H1 (cell line): ENCODE results near the gene ZNF70. TPM values are rescaled to one million over a fixed set of nuclear protein-coding genes. Genes with fewer than 3 reads are reported as not detected.

Experiments
- CTCF ChIA-PET: fragments of 300-600 bp; sonication (Branson Sonifier 250); formaldehyde crosslinking; loops from one replicate; lab custom pipeline; 2021; ENCODE audit not compliant: partially characterized antibody; lab: Charles Lee
- POLR2A ChIA-PET: fragments of 300-600 bp; sonication (Branson Sonifier 250); formaldehyde crosslinking; loops from one replicate; lab custom pipeline; 2021; ENCODE audit warnings: inconsistent platforms; ENCODE audit not compliant: partially characterized antibody; lab: Charles Lee
- DNase-seq, 2 experiments: peaks; one replicate each; pipeline versions ENCODE4 v3.0.0 to v3.0.0-alpha.2; 2010 to 2022; ENCODE audit warnings: low spot score in 2 of 2, low read depth in 1 of 2, mixed read lengths in 1 of 2
- FAIRE-seq: peaks from 2 replicates; lab custom pipeline; 2011; peaks lifted over from hg19 to GRCh38; lab: Jason Lieb, UNC
- H2AFZ ChIP-seq: 2 replicates; pipeline ENCODE4 v1.8.1; 2012; ENCODE audit warnings: low read length, inconsistent platforms
- H2AK5ac ChIP-seq: 2 replicates; pipeline ENCODE4 v1.6.1; 2013; ENCODE audit warnings: low read depth, low read length
- H2BK120ac ChIP-seq: replicated peaks from 2 replicates; pipeline ENCODE3; 2013; ENCODE audit warnings: low read depth, low read length, inconsistent platforms
- H2BK12ac ChIP-seq: 2 replicates; pipeline ENCODE4 v1.6.1; 2013; ENCODE audit warnings: low read depth, low read length
- H2BK15ac ChIP-seq: 2 replicates; pipeline ENCODE4 v1.6.1; 2013; ENCODE audit warnings: low read length
- H2BK20ac ChIP-seq: 2 replicates; pipeline ENCODE4 v1.6.1; 2013; ENCODE audit warnings: low read length
- H2BK5ac ChIP-seq: 2 replicates; pipeline ENCODE4 v1.6.1; 2013; ENCODE audit warnings: low read depth, low read length
- H3K14ac ChIP-seq: 2 replicates; pipeline ENCODE4 v1.6.1; 2013; ENCODE audit warnings: inconsistent platforms; ENCODE audit not compliant: insufficient read length
- H3K18ac ChIP-seq: 2 replicates; pipeline ENCODE4 v1.6.1; 2013; ENCODE audit warnings: low read length; ENCODE audit errors: extremely low read depth
- H3K23ac ChIP-seq: 2 replicates; pipeline ENCODE4 v1.6.1; 2013; ENCODE audit warnings: inconsistent platforms; ENCODE audit not compliant: insufficient read length
- H3K23me2 ChIP-seq: 2 replicates; pipeline ENCODE4 v1.6.1; 2013; ENCODE audit warnings: low read depth, low read length
- H3K27ac ChIP-seq: 2 replicates; pipeline ENCODE4 v1.6.1; 2011; ENCODE audit warnings: low read depth, low read length, inconsistent platforms
- H3K27me3 ChIP-seq, 4 experiments: replicated peaks in 1 of 4; 1 replicate in 1 of 4; 2 replicates in 3 of 4; pipeline versions ENCODE4 v1.6.1 to v1.8.1; 2011 to 2013; ENCODE audit warnings: low read length in 3 of 4, mild to moderate bottlenecking in 3 of 4, inconsistent platforms in 2 of 4, mixed read lengths in 2 of 4, moderate library complexity in 1 of 4; ENCODE audit not compliant: control insufficient read depth in 3 of 4, insufficient read depth in 3 of 4; ENCODE audit errors: extremely low read depth in 1 of 4
- H3K36me3 ChIP-seq, 4 experiments: 2 replicates each; pipeline versions ENCODE4 v1.6.1 to v1.8.1; 2011 to 2013; ENCODE audit warnings: mild to moderate bottlenecking in 4 of 4, low read length in 3 of 4, moderate library complexity in 2 of 4, control low read depth in 1 of 4, inconsistent platforms in 1 of 4; ENCODE audit not compliant: insufficient read depth in 4 of 4, control insufficient read depth in 2 of 4
- H3K4ac ChIP-seq: replicated peaks from 2 replicates; pipeline ENCODE3; 2013; ENCODE audit warnings: low read length, low read depth, mixed read lengths, inconsistent platforms; ENCODE audit not compliant: insufficient read length
- H3K4me1 ChIP-seq, 4 experiments: replicated peaks in 1 of 4; 1 replicate in 1 of 4; 2 replicates in 3 of 4; pipeline versions ENCODE4 v1.6.1 to v1.8.1; 2011 to 2013; ENCODE audit warnings: low read length in 3 of 4, inconsistent platforms in 2 of 4, mixed read lengths in 1 of 4; ENCODE audit not compliant: insufficient read depth in 4 of 4, control insufficient read depth in 3 of 4
- H3K4me2 ChIP-seq, 2 experiments: 2 replicates each; pipeline versions ENCODE4 v1.6.1 to v1.8.1; 2011 to 2013; ENCODE audit warnings: low read depth in 2 of 2, low read length in 2 of 2, control low read depth in 1 of 2, inconsistent platforms in 1 of 2, mild to moderate bottlenecking in 1 of 2; ENCODE audit not compliant: insufficient read depth in 1 of 2
- H3K4me3 ChIP-seq, 4 experiments: fragments of 200-600, 300-600 bp in 1 of 4; sonication (generic), shearing (Covaris generic), sonication (Bioruptor Twin) in 1 of 4; 2 replicates each; pipeline versions ENCODE4 v1.5.1 to v1.8.1; 2011 to 2016; ENCODE audit warnings: low read length in 4 of 4, low read depth in 3 of 4, control low read depth in 2 of 4, inconsistent platforms in 2 of 4, mild to moderate bottlenecking in 2 of 4, mixed read lengths in 1 of 4, moderate library complexity in 1 of 4; ENCODE audit not compliant: insufficient read depth in 2 of 4; ENCODE audit errors: extremely low read depth in 1 of 4
- H3K56ac ChIP-seq: replicated peaks from 2 replicates; pipeline ENCODE3; 2013; ENCODE audit warnings: low read depth, mild to moderate bottlenecking, mixed read lengths, low read length, inconsistent platforms; ENCODE audit not compliant: insufficient read length
- H3K79me1 ChIP-seq: 2 replicates; pipeline ENCODE4 v1.6.1; 2013; ENCODE audit warnings: low read depth, low read length, control low read depth
- H3K79me2 ChIP-seq, 2 experiments: 2 replicates each; pipeline versions ENCODE4 v1.6.1 to v1.8.1; 2012 to 2013; ENCODE audit warnings: low read length in 2 of 2, mild to moderate bottlenecking in 2 of 2, inconsistent platforms in 1 of 2; ENCODE audit not compliant: insufficient read depth in 2 of 2, control insufficient read depth in 1 of 2
- H3K9ac ChIP-seq, 4 experiments: replicated peaks in 1 of 4; 1 replicate in 1 of 4; 2 replicates in 3 of 4; pipeline versions ENCODE4 v1.6.1 to v1.8.1; 2011 to 2013; ENCODE audit warnings: low read depth in 3 of 4, low read length in 3 of 4, control low read depth in 2 of 4, mild to moderate bottlenecking in 2 of 4, moderate library complexity in 2 of 4, inconsistent platforms in 1 of 4; ENCODE audit errors: extremely low read depth in 1 of 4
- H3K9me3 ChIP-seq, 2 experiments: 2 replicates each; pipeline versions ENCODE4 v1.6.1 to v1.8.1; 2012 to 2013; ENCODE audit warnings: mild to moderate bottlenecking in 2 of 2, moderate library complexity in 2 of 2, control low read depth in 1 of 2, inconsistent platforms in 1 of 2, low read depth in 1 of 2, low read length in 1 of 2, mixed read lengths in 1 of 2; ENCODE audit not compliant: insufficient read depth in 2 of 2
- H4K20me1 ChIP-seq, 2 experiments: replicated peaks in 1 of 2; 2 replicates each; pipeline versions ENCODE3 to v1.8.1; 2011 to 2013; ENCODE audit warnings: inconsistent platforms in 2 of 2, low read length in 2 of 2, mild to moderate bottlenecking in 1 of 2; ENCODE audit not compliant: insufficient read depth in 2 of 2, control insufficient read depth in 1 of 2
- H4K5ac ChIP-seq: 2 replicates; pipeline ENCODE4 v1.6.1; 2013; ENCODE audit warnings: low read length, low read depth, mixed read lengths, inconsistent platforms; ENCODE audit not compliant: insufficient read length
- H4K8ac ChIP-seq: 2 replicates; pipeline ENCODE4 v1.8.0; 2013; ENCODE audit warnings: mild to moderate bottlenecking, moderate library complexity, low read length, inconsistent platforms; ENCODE audit not compliant: insufficient read depth; ENCODE audit errors: extremely low read depth
- H4K91ac ChIP-seq: replicated peaks from 2 replicates; pipeline ENCODE3; 2013; ENCODE audit warnings: low read length, mixed read lengths, inconsistent platforms; ENCODE audit not compliant: insufficient read length
- CBX5 ChIP-seq: fragments of 300-800, 300-1000 bp; sonication (generic); IDR thresholded peaks from 2 replicates; pipeline ENCODE4 v1.7.1; 2016; ENCODE audit warnings: antibody characterized with exemption, low read length, low read depth
- EGR1 ChIP-seq: IDR thresholded peaks from 2 replicates; pipeline ENCODE4 v1.6.1; 2011; ENCODE audit warnings: low read depth, low read length, borderline replicate concordance
- KDM4A ChIP-seq: IDR thresholded peaks from one replicate; pipeline ENCODE4 v1.7.1; 2012; ENCODE audit warnings: low read depth, mild to moderate bottlenecking, moderate library complexity, low read length, inconsistent platforms; ENCODE audit not compliant: severe bottlenecking
- MAFK ChIP-seq: IDR thresholded peaks from 2 replicates; pipeline ENCODE4 v1.6.1; 2012; ENCODE audit warnings: low read depth, mild to moderate bottlenecking, improper control_type of control experiment, low read length
- NANOG ChIP-seq: IDR thresholded peaks from 2 replicates; pipeline ENCODE4 v1.6.1; 2011; ENCODE audit warnings: low read length, low read depth, mild to moderate bottlenecking, inconsistent platforms; ENCODE audit not compliant: insufficient read depth, poor library complexity, severe bottlenecking
- RBBP5 ChIP-seq: IDR thresholded peaks from 2 replicates; pipeline ENCODE4 v1.7.1; 2012; ENCODE audit warnings: low read depth, mild to moderate bottlenecking, inconsistent platforms, low read length, moderate library complexity, borderline replicate concordance
- RFX5 ChIP-seq: IDR thresholded peaks from 2 replicates; pipeline ENCODE4 v1.6.1; 2011; ENCODE audit warnings: low read depth, low read length, improper control_type of control experiment, borderline replicate concordance
- SAP30 ChIP-seq: fragments of 300-600 bp; sonication (generic); IDR thresholded peaks from 2 replicates; pipeline ENCODE4 v1.7.1; 2012; ENCODE audit warnings: low read length, moderate library complexity, mild to moderate bottlenecking, inconsistent platforms; ENCODE audit not compliant: insufficient read depth, insufficient replicate concordance
- SP1 ChIP-seq: IDR thresholded peaks from 2 replicates; pipeline ENCODE4 v1.6.1; 2011; ENCODE audit warnings: low read depth, low read length
- TEAD4 ChIP-seq: IDR thresholded peaks from 2 replicates; pipeline ENCODE4 v1.6.1; 2012; ENCODE audit warnings: low read depth, low read length, inconsistent platforms, mixed read lengths
- USF2 ChIP-seq: IDR thresholded peaks from 2 replicates; pipeline ENCODE4 v1.6.1; 2011; ENCODE audit warnings: low read length, improper control_type of control experiment
- WGBS, 2 experiments: shearing (Covaris generic) in 1 of 2; methylation state at CpG; one replicate each; pipeline versions ENCODE4 v1.1.6 to v1.1.7; 2013 to 2015; ENCODE audit warnings: low lambda C conversion rate in 2 of 2, mixed read lengths in 2 of 2, inconsistent platforms in 1 of 2, low coverage in 1 of 2, missing lambda C conversion rate in 1 of 2; ENCODE audit not compliant: insufficient replicate concordance in 2 of 2, insufficient coverage in 1 of 2, insufficient read length in 1 of 2; ENCODE audit errors: extremely low coverage in 1 of 2, missing lambda C conversion rate in 1 of 2; 5-methylcytosine and 5-hydroxymethylcytosine counted together
- polyA plus RNA-seq, 7 experiments: library from polyadenylated mRNA; depleted of rRNA in 3 of 7; stranded (reverse) in 5 of 7; unstranded in 2 of 7; fragments of >200 nt in 5 of 7; fragments of 200-250 nt in 2 of 7; gene quantifications; 1 replicate in 5 of 7; 2 replicates in 1 of 7; 4 replicates in 1 of 7; pipeline versions ENCODE4 v1.2.1 to v1.2.3, GENCODE V29; 2011 to 2013; ENCODE audit warnings: missing spikeins in 2 of 7, mixed read lengths in 2 of 7
- total RNA-seq: library from RNA; stranded (reverse); fragmentation: NEBNext Ultra II Directional; extraction: Animal tissue kit (Norgen Biotek cat#: 25700); gene quantifications from 2 replicates; pipeline ENCODE4 v1.2.1, GENCODE V29; 2021

The ZNF70 gene
- total and polyA plus RNA-seq, 2 of the 8 experiments (the other 6 are each of a cell fraction or from before 2014, with no cell fraction given) = 1.1 to 2.6 TPM

- DNase-seq (no peak), FAIRE-seq (no peak)
- H2AK5ac ChIP-seq = no peak overlapping the region
- H3K79me2 ChIP-seq = no peaks in the 10 kb centered on the region
- H2AFZ ChIP-seq = no peak overlapping the region
- H3K9me3 ChIP-seq = no peaks in the 10 kb centered on the region
- H3K79me1 ChIP-seq = no peaks in the 10 kb centered on the region
- no peak overlapping the region; the same call in 1 of the 2 replicates for H2BK5ac ChIP-seq
- no peak overlapping the region for H3K56ac ChIP-seq
- H3K23me2 ChIP-seq = peaks cover 11% of the 10 kb centered on the region
- no peak overlapping the region for H3K23ac ChIP-seq
- peak overlapping the region; percentile 73 to 99 for H3K4me2 ChIP-seq
- H2BK12ac ChIP-seq = no peak overlapping the region; the same call in 1 of the 2 replicates
- peaks cover 0 to 16% of the 10 kb centered on the region in 2 experiments for H4K20me1 ChIP-seq
- TF ChIP-seq NANOG (no peak), RFX5 (no peak), TEAD4 (no peak), SAP30 (no peak), USF2 (no peak), RBBP5 (no peak), CBX5 (no peak), SP1 (no peak), MAFK (no peak), KDM4A (no peak), EGR1 (no peak)
- H3K27ac ChIP-seq = no peak overlapping the region
- peak overlapping the region; percentile 63 to 96 (median 74) for H3K4me3 ChIP-seq
- no peaks in the 10 kb centered on the region for H3K36me3 ChIP-seq
- H2BK15ac ChIP-seq = no peak overlapping the region
- peaks cover 0 to 32% (median 21%) of the 10 kb centered on the region in 4 experiments; a peak in 6 of 7 replicates for H3K4me1 ChIP-seq
- H2BK20ac ChIP-seq = no peak overlapping the region
- WGBS, 2 experiments = 13% methylated on average over 11 of the region's 27 CpGs; no CpG with 5 or more reads in 1 of the 2 experiments
- no peak overlapping the region for H3K18ac ChIP-seq
- peak overlapping the region in 2 of 4 experiments; percentile 20 to 39; a peak in 1 of 7 replicates for H3K9ac ChIP-seq
- POLR2A ChIA-PET = interaction anchor here (0.6 to 4.5 kb wide), 15 partner anchors 8 to 126 kb away, joined by 3 to 22 read pairs (median 3); partner anchors contain the start of genes MIF, SMARCB1, VPREB3 and ZNF70
- H4K5ac ChIP-seq = no peak overlapping the region
- H3K4ac ChIP-seq = peak overlapping the region; percentile 48
- H4K91ac ChIP-seq = peak overlapping the region; percentile 87
- peaks cover 0 to 13% (median 9%) of the 10 kb centered on the region in 4 experiments; a peak in 6 of 7 replicates for H3K27me3 ChIP-seq
- no peak overlapping the region for H3K14ac ChIP-seq
- CTCF ChIA-PET = interaction anchor here (0.7 to 9.6 kb wide), 15 partner anchors 12 to 173 kb away, joined by 3 to 73 read pairs (median 3); partner anchors contain the start of genes SMARCB1 and ZNF70
- no peak overlapping the region for H4K8ac ChIP-seq
- no peak overlapping the region for H2BK120ac ChIP-seq
Measured at GRCh38 chr22:23767303-23767672, 16.4 kb upstream of the ZNF70 start.
